ENCODE measurements around the gene PPP1R15A. TPM values are rescaled to one million over a fixed set of nuclear protein-coding genes. Genes with fewer than 3 reads are reported as not detected.
A peak's percentile ranks its signal among the peaks of the same experiment; 100 is the strongest.

Gene PPP1R15A
- total RNA-seq, 1 donor, result 45.8 TPM

- no peak for TF ChIP-seq CTCF (IDR thresholded peaks at IDR 0.05; ENCODE audit: insufficient read depth, low read length)
- H3K4me3 ChIP-seq (ENCODE audit: low read depth, low read length), result no peak overlapping the region
- DNase-seq (ENCODE audit: low read depth), result no peak
Measured at GRCh38 chr19:48856921-48857320, 15.3 kb upstream of the PPP1R15A start.

GRCh38 chr19:48858984-48859710 lies 13.1 kb upstream of the PPP1R15A start:
- no peak for DNase-seq (ENCODE audit: low read depth)
- no peak for TF ChIP-seq CTCF (IDR thresholded peaks at IDR 0.05; ENCODE audit: insufficient read depth, low read length)
- no peak overlapping the region for H3K4me3 ChIP-seq (ENCODE audit: low read depth, low read length)

- no peak for TF ChIP-seq CTCF (IDR thresholded peaks at IDR 0.05; ENCODE audit: insufficient read depth, low read length)
- no peak for DNase-seq (ENCODE audit: low read depth)
Measured at GRCh38 chr19:48859711-48860572, 12.3 kb upstream of the PPP1R15A start.

DNA sequence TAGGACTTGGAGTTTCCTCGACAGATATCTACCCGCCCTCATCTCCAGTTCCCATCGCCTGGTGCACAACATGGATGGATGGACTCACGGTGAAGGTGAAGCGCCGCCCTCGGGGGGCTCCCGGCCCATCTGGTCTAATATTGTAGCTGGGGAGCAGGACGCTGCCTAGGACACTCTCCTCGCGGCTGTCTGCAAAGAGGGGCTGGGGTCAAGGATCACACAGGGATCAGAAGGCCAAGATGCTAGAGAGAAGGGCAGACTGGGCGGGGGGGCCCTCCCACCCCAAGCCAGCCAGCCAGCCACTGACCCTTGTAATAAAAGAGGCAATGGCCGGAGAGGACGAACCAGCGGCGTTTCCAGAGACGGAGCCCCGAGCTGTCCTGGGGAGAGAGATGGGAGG lies 10.9 kb upstream of the PPP1R15A start:
- no peak for TF ChIP-seq CTCF (IDR thresholded peaks at IDR 0.05; ENCODE audit: insufficient read depth, low read length)
- no peak overlapping the region for H3K4me3 ChIP-seq (ENCODE audit: low read depth, low read length)
- no peak for DNase-seq (ENCODE audit: low read depth)

More at GRCh38 chr19:48859711-48860572, 12.3 kb upstream of the PPP1R15A start:
- H3K4me3 ChIP-seq (ENCODE audit: low read depth, low read length), result no peak overlapping the region

- no peak overlapping the region for H3K4me3 ChIP-seq (ENCODE audit: low read depth, low read length)
- TF ChIP-seq CTCF (IDR thresholded peaks at IDR 0.05; ENCODE audit: insufficient read depth, low read length), result no peak
- no peak for DNase-seq (ENCODE audit: low read depth)
Measured at GRCh38 chr19:48862827-48863226, 9.4 kb upstream of the PPP1R15A start.

- peak; percentile 14 for DNase-seq (ENCODE audit: low read depth)
- no peak for TF ChIP-seq CTCF (IDR thresholded peaks at IDR 0.05; ENCODE audit: insufficient read depth, low read length)
- peak overlapping the region; percentile 78 for H3K4me3 ChIP-seq (ENCODE audit: low read depth, low read length)
Measured at GRCh38 chr19:48866692-48867091, 5.5 kb upstream of the PPP1R15A start.
